Stimulated activated CD8-positive, alpha-beta memory T cell treated with anti-CD3 and anti-CD28 coated beads, Interleukin-12 subunit alpha, Interleukin-12 subunit beta, amount 100 ng/mL, for 4 hours (primary cell): Measurements from ENCODE around the gene FAM98B.

Experiments
- DNase-seq: peaks from one replicate; pipeline ENCODE4 v3.0.0-alpha.2; 2020; ENCODE audit warnings: low read depth

The FAM98B gene

DNA sequence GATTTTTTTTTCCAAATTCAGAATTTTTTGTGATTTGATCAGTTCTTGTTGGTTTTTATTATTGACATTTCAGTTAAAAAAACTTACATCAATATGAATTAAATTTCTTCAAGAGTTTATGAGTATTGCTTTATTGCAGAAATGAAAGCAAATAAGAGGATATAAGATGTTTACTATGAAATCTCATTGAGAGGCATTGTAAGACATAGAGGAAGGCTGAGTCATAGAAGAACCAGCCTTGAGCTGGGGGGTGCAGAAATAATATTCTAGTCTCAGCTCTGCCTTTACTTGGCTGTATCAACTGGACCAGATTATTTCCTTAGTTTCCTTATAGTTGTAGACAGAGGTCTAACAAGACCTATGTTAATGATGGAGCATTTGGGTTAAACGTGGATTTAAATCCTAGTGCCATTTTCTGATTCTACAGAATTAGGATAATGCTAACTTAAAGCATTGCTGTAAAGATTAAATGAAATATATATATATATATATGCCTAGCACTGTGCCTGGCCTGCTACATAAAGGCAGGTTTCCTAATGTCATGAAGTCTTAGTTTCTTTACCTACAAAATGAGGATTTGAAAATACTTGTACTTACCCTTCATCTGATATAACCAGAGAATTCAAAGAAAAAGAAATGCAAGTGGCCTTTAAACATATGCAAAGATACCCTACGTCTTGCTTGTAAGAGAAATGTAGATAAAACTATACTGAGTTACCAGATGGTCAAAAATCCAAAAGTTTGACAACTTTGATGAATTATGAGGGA, 7.3 kb downstream of the FAM98B start:
- DNase-seq, result no peak

GRCh38 chr15:38463893-38464292, 10.0 kb downstream of the FAM98B start:
- no peak for DNase-seq

DNA sequence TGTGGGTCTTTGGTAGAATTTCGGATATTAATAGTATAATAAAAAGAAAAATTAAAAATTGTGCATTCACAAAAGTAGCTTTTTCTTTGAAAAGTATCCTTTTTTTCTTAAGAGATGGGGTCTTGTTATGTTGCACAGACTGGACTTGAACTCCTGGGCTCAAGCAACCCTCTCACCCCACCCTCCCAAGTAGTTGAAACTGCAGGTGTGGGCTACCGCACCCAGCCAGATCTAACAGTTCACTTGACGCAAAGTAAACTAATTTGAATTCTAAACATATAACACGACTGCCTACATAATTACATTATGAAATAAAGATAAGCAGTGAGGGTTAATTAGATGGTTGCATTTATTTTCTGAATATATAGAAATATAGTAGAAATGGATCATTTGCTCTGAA, 10.7 kb downstream of the FAM98B start:
- DNase-seq, result no peak

DNA sequence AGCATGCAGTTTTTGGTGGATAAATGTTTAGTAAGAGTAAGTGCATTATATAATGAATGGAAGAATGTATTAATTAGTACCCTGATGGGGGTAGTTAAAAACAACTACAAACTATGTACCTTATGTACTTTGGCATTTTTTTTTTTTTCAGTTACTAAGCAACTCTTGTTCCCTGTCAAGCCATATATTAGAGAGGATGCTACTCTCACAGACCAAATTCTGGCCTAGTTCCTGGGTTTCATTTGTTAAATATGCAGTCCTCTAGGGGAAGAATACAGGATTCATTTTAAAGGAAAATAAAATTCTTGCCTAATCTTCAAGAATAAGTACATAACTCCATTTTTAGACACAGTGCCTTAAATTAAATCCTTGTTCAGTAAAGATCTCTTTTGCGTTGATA, 16.9 kb downstream of the FAM98B start:
- no peak for DNase-seq

GRCh38 chr15:38471974-38472373, 18.0 kb downstream of the FAM98B start:
- DNase-seq, result no peak

- no peak for DNase-seq
These were observed 20.3 kb downstream of the FAM98B start for GRCh38 chr15:38474155-38474757.

GRCh38 chr15:38475361-38475760, 21.4 kb downstream of the FAM98B start:
- no peak for DNase-seq

- no peak for DNase-seq
These were observed 22.2 kb downstream of the FAM98B start for GRCh38 chr15:38476120-38476519.

GRCh38 chr15:38477637-38478036, 23.7 kb downstream of the FAM98B start:
- no peak for DNase-seq

- no peak for DNase-seq
These were observed 25.3 kb downstream of the FAM98B start for GRCh38 chr15:38479266-38479665.

DNA sequence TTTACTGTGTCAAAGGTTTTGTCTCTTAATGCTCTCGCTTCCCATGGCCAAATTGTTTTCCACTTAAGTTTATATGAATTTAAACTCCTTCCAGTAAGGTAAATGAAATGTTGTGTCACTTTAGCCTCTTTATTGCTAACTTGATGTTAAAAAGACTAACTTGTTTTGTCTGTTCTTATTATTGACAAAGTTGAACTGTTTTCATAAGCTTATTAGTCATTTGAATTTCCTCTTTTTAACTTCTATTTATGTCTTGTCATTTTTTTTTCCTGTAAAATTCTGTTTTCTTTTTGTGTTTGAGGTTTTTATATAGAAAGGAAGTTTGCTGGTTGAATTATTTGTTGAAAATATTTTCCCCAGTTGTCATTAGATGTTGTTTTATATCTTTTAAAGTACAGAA, 25.8 kb downstream of the FAM98B start:
- no peak for DNase-seq

DNA sequence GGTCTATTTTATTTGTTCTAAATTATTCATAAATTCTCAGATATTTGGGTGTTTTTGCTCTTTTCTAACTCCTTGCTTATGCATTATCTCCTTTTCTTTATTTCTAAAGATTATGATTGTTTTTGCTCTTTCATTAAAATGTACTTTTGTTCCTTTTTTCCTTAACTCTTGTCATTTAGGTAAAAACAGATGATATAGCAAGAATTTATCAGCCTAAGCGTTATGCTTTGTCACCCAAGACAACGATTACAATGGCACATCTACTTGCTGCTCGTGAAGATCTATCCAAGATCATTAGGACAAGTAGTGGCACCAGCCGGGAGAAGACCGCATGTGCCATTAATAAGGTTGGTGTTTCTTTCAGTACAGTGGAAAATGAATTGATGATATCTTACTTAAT, 27.2 kb downstream of the FAM98B start:
- no peak for DNase-seq

DNA sequence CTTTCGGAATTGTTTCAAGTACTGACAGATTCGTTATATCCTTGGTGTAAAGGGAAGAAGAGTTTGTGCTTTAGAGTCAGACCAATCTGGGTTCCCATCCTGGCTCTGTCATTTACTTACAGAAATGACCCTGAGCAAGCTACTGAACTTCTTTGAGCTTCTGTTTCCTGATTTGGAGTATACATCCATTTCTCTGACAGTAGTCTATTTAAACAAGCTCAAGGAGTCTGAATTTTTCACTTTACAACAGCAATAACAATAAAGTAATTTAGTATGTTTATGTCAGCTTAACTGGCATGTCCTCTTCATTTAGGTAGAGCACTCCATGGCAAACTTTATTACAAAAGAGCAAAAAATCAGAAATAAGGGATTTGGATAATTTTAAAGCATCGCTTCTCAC, 27.8 kb downstream of the FAM98B start:
- DNase-seq, result no peak

DNA sequence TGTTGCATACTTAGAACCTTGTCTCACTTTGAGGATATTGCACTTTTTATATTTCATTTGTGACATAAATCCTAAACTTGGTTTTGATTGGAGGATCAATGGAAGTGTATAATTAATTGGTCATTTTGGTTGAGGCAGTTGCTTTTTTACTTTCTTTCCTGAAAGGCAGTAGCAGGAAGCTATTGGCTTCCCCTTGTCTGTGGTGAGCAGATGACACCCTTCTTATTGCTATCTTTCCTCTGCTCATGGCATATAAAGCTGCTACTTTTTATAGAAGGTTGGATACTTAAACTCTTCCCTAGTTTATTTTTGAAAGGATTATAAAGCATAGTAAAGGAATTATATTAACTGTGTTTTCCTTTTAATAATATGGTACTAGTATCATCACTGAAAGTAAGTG, 28.6 kb downstream of the FAM98B start:
- DNase-seq, result no peak

DNA sequence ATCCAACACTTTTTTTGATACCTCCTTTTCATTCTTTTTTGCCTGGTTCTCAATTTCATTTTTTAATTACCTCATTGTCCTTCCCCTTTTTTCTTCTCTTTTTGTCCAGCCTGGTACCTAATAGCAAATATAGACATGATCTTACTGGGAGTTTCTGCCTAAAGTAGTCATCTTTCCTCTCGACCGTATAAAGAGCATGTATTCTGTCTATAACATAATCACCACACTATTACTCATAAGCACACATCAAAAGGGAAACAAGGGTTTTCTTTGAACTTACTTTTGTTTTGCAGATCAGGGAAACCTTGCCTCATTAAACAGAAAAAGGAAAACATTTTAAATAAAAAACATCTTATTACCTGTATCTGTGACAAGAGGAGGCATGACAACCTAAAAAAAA, 33.0 kb downstream of the FAM98B start:
- no peak for DNase-seq

GRCh38 chr15:38487378-38487777, 33.5 kb downstream of the FAM98B start:
- DNase-seq, result no peak

GRCh38 chr15:38490242-38490922, 36.5 kb downstream of the FAM98B start:
- DNase-seq, result no peak

DNA sequence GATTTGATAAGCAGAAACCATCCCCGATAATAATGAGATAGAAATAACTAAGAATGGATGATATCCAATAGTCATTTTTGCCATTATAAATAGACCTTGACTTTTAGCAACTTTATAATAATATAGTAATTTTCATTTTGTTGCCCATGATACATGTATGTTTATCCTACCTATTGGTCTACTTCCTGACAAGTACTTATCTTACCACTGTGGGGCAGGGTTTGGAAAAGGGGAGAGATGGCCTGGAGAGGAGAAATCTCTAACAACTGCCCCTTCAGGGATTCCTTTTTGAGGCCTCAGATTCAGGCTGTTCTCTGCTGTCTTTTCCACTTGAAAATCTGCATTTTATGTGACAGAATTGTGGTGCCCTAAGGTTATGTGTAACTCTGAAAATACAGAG, 42.2 kb downstream of the FAM98B start:
- DNase-seq, result no peak

DNA sequence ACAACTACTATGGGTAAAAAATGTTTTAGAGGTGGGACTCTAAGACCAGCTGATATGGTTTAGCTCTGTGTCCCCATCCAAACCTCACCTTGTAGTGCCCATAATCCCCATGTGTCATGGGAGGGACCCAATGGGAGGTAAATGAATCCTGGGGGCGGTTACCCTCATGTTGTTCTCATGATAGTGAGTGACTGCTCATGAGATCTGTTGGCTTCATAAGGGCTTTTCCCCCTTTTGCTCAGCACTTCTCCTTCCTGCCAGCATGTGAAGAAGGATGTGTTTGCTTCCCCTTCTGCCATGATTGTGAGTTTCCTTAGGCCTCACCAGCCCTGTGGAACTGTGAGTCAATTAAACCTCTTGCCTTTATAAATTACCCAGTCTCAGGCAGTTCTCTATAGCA, 45.7 kb downstream of the FAM98B start:
- DNase-seq, result no peak

DNA sequence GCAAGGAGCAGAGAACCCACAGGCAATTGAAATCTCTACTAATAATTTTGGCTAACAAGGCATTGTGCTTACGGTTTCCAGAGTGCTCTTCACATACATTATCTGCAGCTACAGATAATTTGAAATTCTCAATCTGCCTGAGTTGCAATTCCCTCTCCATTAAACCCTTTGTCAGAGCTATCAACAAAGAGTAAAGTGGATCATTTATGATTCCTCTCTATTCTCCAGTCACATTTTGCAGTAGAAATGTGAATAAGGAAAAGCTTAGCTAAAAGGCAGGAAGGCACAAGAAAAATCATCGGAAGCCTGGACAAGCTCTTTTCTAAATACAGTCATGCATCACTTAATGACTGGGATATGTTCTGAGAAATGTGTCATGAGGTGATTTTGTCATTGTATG, 49.6 kb downstream of the FAM98B start:
- DNase-seq, result no peak

- no peak for DNase-seq
These were observed 50.9 kb downstream of the FAM98B start for GRCh38 chr15:38504680-38505467.

DNA sequence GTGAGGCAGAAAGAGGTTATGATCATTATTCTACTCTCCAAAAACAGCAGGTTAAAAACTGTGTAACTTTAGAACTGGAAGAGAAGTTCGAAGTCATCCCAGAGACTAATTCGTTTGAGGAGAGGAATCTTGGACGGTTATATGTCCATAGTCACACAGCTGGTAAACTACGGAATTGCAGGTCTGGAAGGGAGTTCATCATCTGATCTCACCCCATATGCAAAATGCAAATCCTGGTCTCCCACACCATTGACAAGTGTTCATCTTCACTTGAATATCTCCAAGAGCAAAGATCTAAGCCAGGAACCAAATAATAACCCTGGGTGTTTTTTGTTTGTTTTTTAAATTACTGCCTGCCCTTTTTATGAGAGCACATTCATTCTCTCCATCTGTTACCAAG, 53.1 kb downstream of the FAM98B start:
- no peak for DNase-seq

GRCh38 chr15:38507570-38507969, 53.6 kb downstream of the FAM98B start:
- DNase-seq, result no peak
